DOHH2 (cell line): Measurements from ENCODE around the gene CACNA2D3.

Source experiments
- H3F3A ChIP-seq: fragments of 200-600 bp; sonication (generic), shearing (Covaris generic); 2 replicates; pipeline ENCODE4 v1.6.0; 2016; ENCODE audit warnings: antibody characterized with exemption, mild to moderate bottlenecking; ENCODE audit not compliant: control insufficient read depth, insufficient read depth
- H3K27ac ChIP-seq: fragments of 200-600 bp; sonication (generic); 2 replicates; pipeline ENCODE4 v1.5.1; 2014; ENCODE audit warnings: low read depth, mild to moderate bottlenecking, low read length, moderate library complexity
- H3K27me3 ChIP-seq: fragments of 200-600 bp; sonication (generic); 2 replicates; pipeline ENCODE4 v1.6.1; 2014; ENCODE audit warnings: mild to moderate bottlenecking, low read length, mixed read lengths; ENCODE audit not compliant: control insufficient read depth
- H3K36me3 ChIP-seq: fragments of 200-600 bp; sonication (generic); 2 replicates; pipeline ENCODE4 v1.6.1; 2014; ENCODE audit warnings: mild to moderate bottlenecking, low read length, moderate library complexity, mixed read lengths; ENCODE audit not compliant: control insufficient read depth
- H3K4me1 ChIP-seq: fragments of 200-600 bp; sonication (generic); 2 replicates; pipeline ENCODE4 v1.6.1; 2014; ENCODE audit warnings: mild to moderate bottlenecking, low read length, mixed read lengths; ENCODE audit not compliant: control insufficient read depth
- H3K4me2 ChIP-seq: fragments of 200-600 bp; sonication (generic); 2 replicates; pipeline ENCODE4 v1.6.0; 2014; ENCODE audit warnings: mild to moderate bottlenecking, low read length, moderate library complexity
- H3K4me3 ChIP-seq: fragments of 200-600 bp; sonication (generic); 2 replicates; pipeline ENCODE4 v1.5.1; 2014; ENCODE audit warnings: mild to moderate bottlenecking, low read length, mixed read lengths
- H3K79me2 ChIP-seq: fragments of 200-600 bp; sonication (generic); 2 replicates; pipeline ENCODE4 v1.6.1; 2014; ENCODE audit warnings: mild to moderate bottlenecking, low read length, mixed read lengths; ENCODE audit not compliant: control insufficient read depth
- H3K9me2 ChIP-seq: fragments of 200-600 bp; sonication (generic); replicated peaks from 2 replicates; pipeline ENCODE4 v1.6.1; 2014; ENCODE audit warnings: mild to moderate bottlenecking, low read length, mixed read lengths; ENCODE audit not compliant: control insufficient read depth
- H3K9me3 ChIP-seq: fragments of 200-600 bp; sonication (generic); 2 replicates; pipeline ENCODE4 v1.6.1; 2014; ENCODE audit warnings: antibody characterized with exemption, low read length, mixed read lengths; ENCODE audit not compliant: control insufficient read depth, insufficient read depth
- H4K20me1 ChIP-seq: fragments of 200-600 bp; sonication (generic); 2 replicates; pipeline ENCODE4 v1.6.0; 2014; ENCODE audit warnings: low read depth, mild to moderate bottlenecking, antibody characterized with exemption, low read length, moderate library complexity; ENCODE audit not compliant: control insufficient read depth, insufficient read depth
- CTCF ChIP-seq: fragments of 200-600 bp; sonication (generic); IDR thresholded peaks from one replicate; pipeline ENCODE4 v1.5.1; 2014; ENCODE audit warnings: antibody characterized with exemption, mild to moderate bottlenecking, low read depth, low read length; ENCODE audit not compliant: poor library complexity, severe bottlenecking
- EZH2phosphoT487 ChIP-seq: fragments of 200-600 bp; sonication (generic); IDR thresholded peaks from 2 replicates; pipeline ENCODE4 v1.6.1; 2017; ENCODE audit warnings: borderline replicate concordance, mild to moderate bottlenecking, antibody characterized with exemption, low read length, moderate library complexity, mixed read lengths

Gene CACNA2D3

GRCh38 chr3:54361746-54362283, 239.5 kb downstream of the CACNA2D3 start:
- Histone ChIP-seq H3K27ac (no peak overlapping the region), H3K79me2 (no peaks in the 10 kb centered on the region), H3K9me2 (no peaks in the 10 kb centered on the region), H3K4me3 (no peak overlapping the region), H4K20me1 (no peaks in the 10 kb centered on the region), H3K9me3 (no peaks in the 10 kb centered on the region), H3K4me2 (no peak overlapping the region), H3K4me1 (no peaks in the 10 kb centered on the region), H3K27me3 (no peaks in the 10 kb centered on the region), H3F3A (no peaks in the 10 kb centered on the region), H3K36me3 (no peaks in the 10 kb centered on the region)
- no peak for TF ChIP-seq EZH2phosphoT487
- no peak for TF ChIP-seq CTCF

GRCh38 chr3:54366007-54366750, 243.8 kb downstream of the CACNA2D3 start:
- no peaks in the 10 kb centered on the region for H3K79me2 ChIP-seq
- H3K4me1 ChIP-seq = no peaks in the 10 kb centered on the region
- no peaks in the 10 kb centered on the region for H3K9me2 ChIP-seq
- H3K4me2 ChIP-seq = no peak overlapping the region
- no peaks in the 10 kb centered on the region for H3F3A ChIP-seq
- H3K36me3 ChIP-seq = no peaks in the 10 kb centered on the region
- no peaks in the 10 kb centered on the region for H3K9me3 ChIP-seq
- H3K27ac ChIP-seq = no peak overlapping the region
- H3K27me3 ChIP-seq = no peaks in the 10 kb centered on the region
- no peaks in the 10 kb centered on the region for H4K20me1 ChIP-seq
- TF ChIP-seq EZH2phosphoT487 = no peak
- TF ChIP-seq CTCF = no peak
- H3K4me3 ChIP-seq = no peak overlapping the region

- Histone ChIP-seq H3F3A (no peaks in the 10 kb centered on the region), H3K4me1 (no peaks in the 10 kb centered on the region), H3K79me2 (no peaks in the 10 kb centered on the region), H4K20me1 (no peaks in the 10 kb centered on the region), H3K9me2 (no peaks in the 10 kb centered on the region), H3K4me2 (no peak overlapping the region), H3K4me3 (no peak overlapping the region), H3K36me3 (no peaks in the 10 kb centered on the region), H3K9me3 (no peaks in the 10 kb centered on the region), H3K27ac (no peak overlapping the region), H3K27me3 (no peaks in the 10 kb centered on the region)
- TF ChIP-seq EZH2phosphoT487 (no peak), CTCF (no peak)
Observed at GRCh38 chr3:54366839-54367238, 244.5 kb downstream of the CACNA2D3 start.
